MM.1S (cell line): ENCODE results near the gene KCNAB3.

Experiments
- DNase-seq: peaks from one replicate; pipeline ENCODE4 v3.0.0-alpha.2; 2015
- H2AFZ ChIP-seq: fragments of 300-600 bp; sonication (generic); 2 replicates; pipeline ENCODE4 v1.6.0; 2016; ENCODE audit warnings: antibody characterized with exemption, low read length
- H3F3A ChIP-seq: fragments of 300-600 bp; sonication (generic); 2 replicates; pipeline ENCODE4 v1.6.1; 2016; ENCODE audit warnings: mild to moderate bottlenecking, antibody characterized with exemption, low read length, moderate library complexity, mixed read lengths; ENCODE audit not compliant: insufficient read depth
- H3K27ac ChIP-seq: fragments of 300-600 bp; sonication (generic); 2 replicates; pipeline ENCODE4 v1.5.1; 2016; ENCODE audit warnings: mild to moderate bottlenecking, low read length
- H3K27me3 ChIP-seq: fragments of 300-600 bp; sonication (generic); replicated peaks from 2 replicates; pipeline ENCODE4 v1.6.0; 2016; ENCODE audit warnings: low read length; ENCODE audit not compliant: insufficient read depth
- H3K36me3 ChIP-seq: fragments of 300-600 bp; sonication (generic); replicated peaks from 2 replicates; pipeline ENCODE4 v1.6.1; 2016; ENCODE audit warnings: mild to moderate bottlenecking, low read length, mixed read lengths; ENCODE audit not compliant: insufficient read depth
- H3K4me1 ChIP-seq: fragments of 300-600 bp; sonication (generic); 2 replicates; pipeline ENCODE4 v1.6.1; 2016; ENCODE audit warnings: low read length, mixed read lengths
- H3K4me2 ChIP-seq: fragments of 300-600 bp; sonication (generic); 2 replicates; pipeline ENCODE4 v1.6.0; 2016; ENCODE audit warnings: low read depth, low read length
- H3K4me3 ChIP-seq: fragments of 300-600 bp; sonication (generic); 2 replicates; pipeline ENCODE4 v1.5.1; 2016; ENCODE audit warnings: low read length, mixed read lengths
- H3K79me2 ChIP-seq: fragments of 300-600 bp; sonication (generic); 2 replicates; pipeline ENCODE4 v1.6.1; 2016; ENCODE audit warnings: mixed run types, low read length, mixed read lengths
- H3K9ac ChIP-seq: fragments of 300-600 bp; sonication (generic); 2 replicates; pipeline ENCODE4 v1.6.1; 2016; ENCODE audit warnings: low read length, mixed read lengths
- H3K9me2 ChIP-seq: fragments of 300-600 bp; sonication (generic); replicated peaks from 2 replicates; pipeline ENCODE4 v1.6.1; 2016; ENCODE audit warnings: mild to moderate bottlenecking, low read length, mixed read lengths; ENCODE audit not compliant: insufficient read depth
- H3K9me3 ChIP-seq: fragments of 300-600 bp; sonication (generic); replicated peaks from 2 replicates; pipeline ENCODE4 v1.6.1; 2016; ENCODE audit warnings: mild to moderate bottlenecking, low read length, mixed read lengths; ENCODE audit not compliant: insufficient read depth
- H4K20me1 ChIP-seq: fragments of 300-600 bp; sonication (generic); 2 replicates; pipeline ENCODE4 v1.6.1; 2016; ENCODE audit warnings: mild to moderate bottlenecking, low read length, moderate library complexity, mixed read lengths; ENCODE audit not compliant: insufficient read depth
- EZH2 ChIP-seq: fragments of 300-600 bp; sonication (generic); optimal IDR thresholded peaks from 2 replicates; pipeline ENCODE3; 2017; ENCODE audit warnings: low read depth, mild to moderate bottlenecking, antibody characterized with exemption, low read length, mixed read lengths
- EZH2phosphoT487 ChIP-seq: fragments of 300-600 bp; sonication (generic); IDR thresholded peaks from 2 replicates; pipeline ENCODE4 v1.6.1; 2018; ENCODE audit warnings: antibody characterized with exemption, low read length
- TF ChIP-seq, protein P1 (sequence below): fragments of 300-600 bp; sonication (generic); IDR thresholded peaks from 2 replicates; pipeline ENCODE4 v1.5.1; 2016; ENCODE audit warnings: antibody characterized with exemption, low read length, mixed read lengths

KCNAB3 gene

DNA sequence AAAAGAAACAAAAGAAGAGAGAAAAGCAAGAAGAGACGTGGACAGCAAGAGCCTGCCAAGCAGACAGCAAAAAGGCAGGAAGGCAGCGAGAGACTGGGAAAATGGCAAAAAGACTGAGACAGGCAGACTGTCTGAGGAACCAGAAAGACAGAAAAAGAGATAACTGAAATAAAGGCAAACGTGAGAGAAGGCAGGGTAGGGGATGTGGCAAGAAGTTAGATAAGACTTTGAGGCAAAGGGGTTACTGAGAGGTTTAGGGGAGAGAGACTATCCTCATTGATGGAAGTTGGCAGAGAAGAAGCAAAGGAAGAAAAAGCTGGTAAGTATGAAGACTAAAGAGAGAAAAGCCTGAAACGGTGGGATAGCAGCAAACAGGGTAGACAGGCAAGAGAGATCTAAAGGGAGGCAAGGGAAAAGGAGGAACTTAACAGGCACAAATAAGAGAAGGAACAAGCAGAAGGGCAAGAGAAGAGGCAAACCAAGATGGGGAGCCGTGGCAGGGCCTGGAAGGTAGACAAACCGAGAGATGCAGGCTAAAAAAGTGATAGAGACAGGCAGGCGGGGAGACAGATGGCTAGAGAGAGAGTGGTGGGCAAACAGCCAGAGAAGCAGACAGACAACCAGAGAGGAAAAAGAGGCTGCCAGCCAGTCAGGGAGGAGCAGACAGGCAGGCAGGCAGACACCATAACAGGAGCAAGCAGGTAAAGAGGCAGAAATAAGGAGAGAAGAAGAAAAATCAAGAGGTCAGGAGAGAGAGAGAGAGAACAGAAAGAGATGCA is 48.2 kb downstream of the KCNAB3 start:
- TF ChIP-seq, protein P1, sequence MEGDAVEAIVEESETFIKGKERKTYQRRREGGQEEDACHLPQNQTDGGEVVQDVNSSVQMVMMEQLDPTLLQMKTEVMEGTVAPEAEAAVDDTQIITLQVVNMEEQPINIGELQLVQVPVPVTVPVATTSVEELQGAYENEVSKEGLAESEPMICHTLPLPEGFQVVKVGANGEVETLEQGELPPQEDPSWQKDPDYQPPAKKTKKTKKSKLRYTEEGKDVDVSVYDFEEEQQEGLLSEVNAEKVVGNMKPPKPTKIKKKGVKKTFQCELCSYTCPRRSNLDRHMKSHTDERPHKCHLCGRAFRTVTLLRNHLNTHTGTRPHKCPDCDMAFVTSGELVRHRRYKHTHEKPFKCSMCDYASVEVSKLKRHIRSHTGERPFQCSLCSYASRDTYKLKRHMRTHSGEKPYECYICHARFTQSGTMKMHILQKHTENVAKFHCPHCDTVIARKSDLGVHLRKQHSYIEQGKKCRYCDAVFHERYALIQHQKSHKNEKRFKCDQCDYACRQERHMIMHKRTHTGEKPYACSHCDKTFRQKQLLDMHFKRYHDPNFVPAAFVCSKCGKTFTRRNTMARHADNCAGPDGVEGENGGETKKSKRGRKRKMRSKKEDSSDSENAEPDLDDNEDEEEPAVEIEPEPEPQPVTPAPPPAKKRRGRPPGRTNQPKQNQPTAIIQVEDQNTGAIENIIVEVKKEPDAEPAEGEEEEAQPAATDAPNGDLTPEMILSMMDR = no peak
- TF ChIP-seq EZH2phosphoT487 = no peak
- no peak for TF ChIP-seq EZH2
- no peak overlapping the region for H3K4me3 ChIP-seq
- H3K9me3 ChIP-seq = no peaks in the 10 kb centered on the region
- H3K9me2 ChIP-seq = no peaks in the 10 kb centered on the region
- H3K4me2 ChIP-seq = no peak overlapping the region
- peaks cover 8% of the 10 kb centered on the region for H3K4me1 ChIP-seq
- peaks cover 54% of the 10 kb centered on the region for H3K27me3 ChIP-seq
- no peak overlapping the region for H3K9ac ChIP-seq
- H4K20me1 ChIP-seq = no peaks in the 10 kb centered on the region
- H3K36me3 ChIP-seq = no peaks in the 10 kb centered on the region
- H3F3A ChIP-seq = peaks cover 2% of the 10 kb centered on the region; the same call in 1 of the 2 replicates
- no peak for DNase-seq
- no peak overlapping the region for H2AFZ ChIP-seq
- no peaks in the 10 kb centered on the region for H3K79me2 ChIP-seq
- H3K27ac ChIP-seq = no peak overlapping the region

DNA sequence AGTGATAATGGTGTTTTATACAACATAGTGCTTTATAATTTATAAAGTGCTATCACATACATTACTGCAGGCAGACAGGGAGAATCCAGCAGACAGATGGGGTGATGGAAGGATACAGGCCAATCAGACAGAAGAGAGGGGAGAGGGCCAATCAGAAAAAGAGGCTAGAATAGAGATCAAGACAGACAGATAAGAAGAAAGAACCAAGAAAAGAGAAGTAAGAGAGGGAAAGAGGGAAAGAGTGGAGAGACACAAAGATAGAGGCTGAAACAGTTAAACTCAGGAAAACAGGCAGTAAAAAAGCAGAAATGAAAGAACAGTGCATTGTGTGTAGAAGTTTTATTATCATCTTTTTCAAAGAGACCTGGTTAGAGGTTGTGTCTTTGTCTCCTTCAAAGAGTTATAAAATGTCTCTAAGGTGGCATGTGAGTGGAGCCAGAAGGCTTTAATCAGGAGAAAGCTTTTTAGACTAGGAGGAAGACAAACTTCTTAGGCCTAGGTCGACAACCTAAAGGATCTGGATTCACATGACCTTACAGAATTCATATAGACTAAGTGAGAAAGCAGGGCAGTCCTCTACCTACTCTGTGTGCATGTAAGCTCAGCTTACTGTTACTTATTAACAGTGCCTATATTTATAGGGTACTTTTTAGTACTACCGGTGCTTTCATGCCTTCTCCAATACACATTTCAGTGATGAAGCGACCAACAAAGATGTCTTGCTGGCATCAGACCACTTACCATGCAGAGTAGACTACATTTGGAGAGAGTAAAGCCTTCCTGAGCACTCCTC is 49.4 kb downstream of the KCNAB3 start:
- no peaks in the 10 kb centered on the region for H3K79me2 ChIP-seq
- H3K9ac ChIP-seq = no peak overlapping the region
- no peak for DNase-seq

DNA sequence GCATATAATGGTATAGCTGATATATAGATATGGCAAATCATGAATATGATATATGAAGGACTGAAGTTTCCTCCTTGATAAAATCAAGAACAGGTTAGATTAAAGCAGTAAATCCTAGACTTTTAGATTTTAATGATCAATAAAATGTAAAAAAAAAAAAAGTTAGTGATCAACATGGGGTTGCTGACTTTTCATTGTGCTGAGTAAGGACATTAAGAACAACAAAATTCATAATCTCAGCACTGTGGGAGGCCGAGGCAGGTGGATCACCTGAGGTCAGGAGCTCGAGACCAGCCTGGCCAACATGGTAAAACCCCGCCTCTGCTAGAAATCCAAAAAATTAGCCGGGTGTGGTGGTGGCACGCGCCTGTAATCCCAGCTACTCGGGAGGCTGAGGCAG is 51.4 kb downstream of the KCNAB3 start:
- H3K36me3 ChIP-seq = no peaks in the 10 kb centered on the region
- H3K4me1 ChIP-seq = no peaks in the 10 kb centered on the region

More for the DNA sequence above, 49.4 kb downstream of the KCNAB3 start:
- H3K4me1 ChIP-seq = no peaks in the 10 kb centered on the region
- H3K27me3 ChIP-seq = peaks cover 44% of the 10 kb centered on the region
- TF ChIP-seq EZH2 (no peak), EZH2phosphoT487 (no peak)
- TF ChIP-seq, protein P1 = no peak
- no peaks in the 10 kb centered on the region for H3K9me3 ChIP-seq
- H4K20me1 ChIP-seq = no peaks in the 10 kb centered on the region
- H3K4me2 ChIP-seq = no peak overlapping the region
- no peaks in the 10 kb centered on the region for H3K9me2 ChIP-seq
- H3K27ac ChIP-seq = no peak overlapping the region
- no peak overlapping the region for H2AFZ ChIP-seq
- no peaks in the 10 kb centered on the region for H3K36me3 ChIP-seq
- H3F3A ChIP-seq = no peaks in the 10 kb centered on the region
- no peak overlapping the region for H3K4me3 ChIP-seq

More for the DNA sequence above, 51.4 kb downstream of the KCNAB3 start:
- no peak overlapping the region for H3K9ac ChIP-seq
- no peaks in the 10 kb centered on the region for H3K9me3 ChIP-seq
- no peak for DNase-seq
- no peak overlapping the region for H3K27ac ChIP-seq
- no peak overlapping the region for H2AFZ ChIP-seq
- no peak for TF ChIP-seq EZH2phosphoT487
- no peak for TF ChIP-seq EZH2
- TF ChIP-seq, protein P1 = no peak
- no peak overlapping the region for H3K4me3 ChIP-seq
- H3F3A ChIP-seq = no peaks in the 10 kb centered on the region
- H3K79me2 ChIP-seq = no peaks in the 10 kb centered on the region
- no peak overlapping the region for H3K4me2 ChIP-seq
- no peaks in the 10 kb centered on the region for H3K9me2 ChIP-seq
- H4K20me1 ChIP-seq = no peaks in the 10 kb centered on the region
- peaks cover 35% of the 10 kb centered on the region for H3K27me3 ChIP-seq
